HS-5 (cell line): ENCODE data around the gene SMIM41.

Experiments used
- DNase-seq: peaks from one replicate; pipeline ENCODE4 v3.0.0-alpha.2; 2012; ENCODE audit warnings: low read depth

SMIM41 gene

DNA sequence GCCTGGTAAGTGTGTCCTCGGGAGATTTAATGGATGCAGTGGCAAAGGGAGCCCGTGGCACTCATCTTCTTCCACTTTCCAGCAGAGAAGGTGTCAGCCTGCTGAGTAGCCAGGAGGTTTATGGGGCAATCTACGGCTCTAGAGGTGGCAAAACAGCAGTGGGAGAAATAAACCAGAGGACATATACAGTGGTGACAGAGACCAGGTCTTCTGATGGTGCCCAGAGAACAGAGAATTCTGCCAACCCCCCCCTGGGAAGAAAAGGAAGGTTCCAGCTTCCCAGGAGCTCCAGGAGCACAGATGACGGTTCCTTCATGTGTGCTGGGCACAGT is 43.0 kb downstream of the SMIM41 start:
- DNase-seq, result no peak

DNA sequence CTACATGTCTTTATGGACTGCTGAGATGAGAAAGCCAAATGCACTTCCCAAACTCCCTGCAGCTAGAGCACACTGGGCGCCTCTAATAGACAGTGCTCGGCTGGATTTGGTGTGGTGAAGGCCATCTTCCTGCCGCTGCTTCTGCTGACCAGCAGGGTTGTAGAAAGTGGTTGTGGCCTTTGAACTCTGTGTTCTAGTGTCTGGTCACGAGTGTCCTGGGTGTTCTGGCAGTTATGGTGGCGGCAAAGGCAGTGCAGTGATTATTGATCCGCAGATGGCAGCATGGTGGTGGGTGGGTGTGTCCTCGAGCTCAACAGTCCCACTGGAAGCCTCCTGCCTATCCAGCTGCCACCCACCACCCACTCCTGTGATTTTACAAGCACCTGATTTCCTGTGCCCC is 43.4 kb downstream of the SMIM41 start:
- no peak for DNase-seq

DNA sequence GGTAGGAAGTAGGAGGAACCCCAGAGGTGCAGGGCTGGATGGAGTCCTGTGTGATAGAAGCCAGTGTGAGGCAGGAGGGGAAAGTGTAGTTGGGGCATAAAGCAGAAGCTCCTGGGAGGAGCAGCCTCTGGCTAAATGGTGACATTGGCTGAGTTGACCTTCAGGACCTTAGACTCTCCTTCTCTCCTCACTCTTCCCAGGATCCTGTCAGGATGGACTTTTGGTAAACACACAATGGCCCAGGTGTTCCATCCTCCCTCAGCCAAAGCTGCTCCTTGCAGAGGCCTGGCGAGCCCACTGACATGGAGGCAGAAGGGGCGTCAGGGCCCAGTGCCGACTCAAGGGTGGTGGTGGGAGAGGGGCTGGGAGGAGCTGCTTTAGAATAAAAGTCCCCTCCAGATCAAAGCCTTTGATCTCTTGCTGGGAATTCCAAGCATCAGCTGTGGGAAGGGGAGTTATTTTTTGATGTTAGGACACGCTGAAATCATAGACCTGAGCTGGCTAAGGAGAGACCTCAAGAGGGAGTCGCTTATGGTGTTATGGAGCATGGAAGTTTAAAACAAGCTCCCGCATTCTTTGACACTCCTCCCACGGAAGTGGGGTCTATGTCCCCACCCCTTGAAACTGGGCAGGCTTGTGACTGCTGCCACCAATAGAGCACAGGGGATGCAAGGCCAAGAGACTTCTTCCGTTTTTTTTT is 44.1 kb downstream of the SMIM41 start:
- no peak for DNase-seq

DNA sequence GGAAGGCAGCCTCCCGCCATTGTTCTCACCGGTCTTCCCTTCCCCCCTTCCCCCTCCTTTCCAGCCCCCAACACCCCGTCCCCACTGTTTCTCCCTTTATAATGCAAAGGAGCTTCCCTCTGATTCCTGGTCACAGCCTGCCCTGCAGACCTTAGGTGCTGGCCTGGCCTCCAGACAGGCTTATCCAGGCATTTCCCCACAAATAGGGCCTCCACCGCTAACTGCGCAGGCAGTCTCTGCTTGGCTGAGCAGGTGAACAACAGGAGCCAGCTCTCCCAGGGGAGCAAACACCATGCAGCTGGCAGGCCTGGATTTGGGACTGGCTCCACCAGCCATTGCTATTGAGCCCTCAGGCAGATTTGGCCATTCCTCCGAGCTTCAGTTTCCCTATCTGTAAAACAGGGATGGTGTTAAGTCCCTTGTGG is 46.0 kb downstream of the SMIM41 start:
- DNase-seq, result no peak

DNA sequence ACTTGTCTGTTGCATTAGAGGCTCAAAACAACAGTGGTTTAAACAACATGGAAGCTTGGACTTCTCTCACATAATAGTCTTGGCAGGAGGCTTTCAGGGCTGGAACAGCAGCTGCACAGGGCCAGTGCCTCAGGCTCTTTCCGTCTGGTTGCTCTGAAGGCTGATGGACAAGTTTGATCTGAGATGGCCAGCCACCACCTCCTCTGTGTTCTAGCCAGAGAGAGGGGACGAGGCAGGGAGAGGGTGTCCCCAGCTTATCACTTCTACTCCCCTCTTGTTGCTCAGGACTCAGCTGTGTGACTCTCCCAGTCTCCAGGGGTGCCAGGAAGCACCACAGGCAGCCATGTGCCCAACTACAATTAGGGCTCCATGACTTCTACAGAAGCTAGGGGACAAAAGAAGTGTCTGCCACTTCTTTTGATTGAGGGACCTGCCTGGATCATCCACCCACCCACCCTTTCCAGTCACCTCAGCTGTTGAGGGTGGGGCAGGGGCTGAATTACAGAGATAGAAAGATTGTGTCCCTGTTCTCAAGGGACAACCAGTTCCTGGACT is 46.6 kb downstream of the SMIM41 start:
- no peak for DNase-seq

DNA sequence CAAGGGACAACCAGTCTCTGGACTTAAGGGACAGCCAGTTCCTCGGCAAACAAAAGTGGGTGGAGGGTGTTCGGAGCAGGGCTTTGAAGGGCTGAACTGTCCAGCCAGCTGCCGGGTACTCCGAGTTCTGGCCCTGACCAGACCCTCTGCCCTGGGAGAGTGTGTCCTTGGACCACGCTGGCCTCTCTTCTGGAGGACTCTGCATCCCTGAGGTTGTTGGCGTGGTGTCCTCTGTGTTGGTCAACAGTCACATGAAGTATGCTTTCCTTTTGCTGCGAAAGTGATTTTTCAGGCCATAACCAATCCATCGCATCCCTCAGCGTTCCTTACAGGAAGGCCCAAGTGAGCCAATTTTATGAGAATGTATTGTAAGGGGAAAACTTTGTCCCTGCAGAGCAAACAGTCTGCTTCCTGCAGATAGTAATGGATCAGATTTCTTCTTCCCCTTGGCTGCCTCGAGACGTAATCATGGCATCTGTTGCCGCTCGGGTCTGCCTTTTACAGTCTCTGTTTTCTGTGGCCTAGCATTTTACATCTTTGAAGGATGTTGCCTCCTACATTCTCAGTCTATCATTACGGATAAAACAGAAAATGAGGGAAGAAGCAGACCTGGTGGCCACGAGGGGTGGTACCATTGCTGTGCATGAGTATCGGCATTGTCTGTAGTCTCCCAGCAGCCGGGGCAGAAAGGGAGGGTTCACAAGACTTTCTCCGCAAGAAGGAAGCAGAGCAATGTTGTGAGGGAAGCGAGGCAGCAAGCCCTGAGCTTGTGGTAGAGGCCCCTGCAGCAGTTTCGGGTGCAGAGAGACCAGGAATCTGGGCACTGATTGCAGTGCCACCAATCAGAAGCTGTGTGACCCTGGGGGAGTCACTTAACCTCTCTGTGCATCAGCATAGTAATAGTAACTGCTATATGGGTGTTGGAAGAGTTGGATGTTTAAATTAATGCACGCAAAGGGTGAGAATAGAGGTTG is 47.4 kb downstream of the SMIM41 start:
- DNase-seq, result no peak

DNA sequence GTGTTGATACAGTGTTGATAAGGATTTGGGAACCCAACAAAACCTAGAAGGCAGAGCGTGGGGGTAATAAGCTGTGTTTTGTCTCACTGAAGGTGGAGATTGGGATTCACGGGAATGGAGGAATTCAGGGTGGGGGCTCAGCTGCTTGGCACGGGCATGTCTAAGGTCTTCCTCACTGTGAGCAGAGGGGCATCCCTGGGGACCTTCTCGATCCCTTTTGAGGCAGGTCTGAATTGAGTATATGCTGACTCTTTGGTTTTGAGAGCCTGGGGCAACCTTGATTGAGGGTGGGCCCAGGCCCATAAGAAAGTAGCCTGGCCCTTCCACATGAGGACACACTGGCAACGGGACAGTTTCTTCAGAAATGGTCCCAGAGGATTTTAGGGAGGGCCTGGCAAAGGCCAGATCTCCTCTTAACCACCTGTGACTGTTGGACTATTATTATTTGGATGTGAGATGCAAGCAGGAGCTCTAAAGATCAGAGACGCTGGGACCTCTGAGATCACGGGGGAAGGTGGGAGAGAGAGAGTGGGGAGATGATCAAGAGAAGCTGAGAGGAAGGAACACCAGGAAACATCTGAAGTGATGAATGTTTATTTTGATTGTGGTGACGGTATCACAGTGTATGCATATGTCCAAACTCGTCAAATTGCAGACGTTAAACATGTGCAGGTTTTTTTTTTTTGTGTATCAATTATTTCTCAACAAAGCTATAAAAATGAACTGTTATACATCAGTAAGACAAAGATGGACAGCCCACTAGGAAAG is 48.4 kb downstream of the SMIM41 start:
- DNase-seq, result no peak

DNA sequence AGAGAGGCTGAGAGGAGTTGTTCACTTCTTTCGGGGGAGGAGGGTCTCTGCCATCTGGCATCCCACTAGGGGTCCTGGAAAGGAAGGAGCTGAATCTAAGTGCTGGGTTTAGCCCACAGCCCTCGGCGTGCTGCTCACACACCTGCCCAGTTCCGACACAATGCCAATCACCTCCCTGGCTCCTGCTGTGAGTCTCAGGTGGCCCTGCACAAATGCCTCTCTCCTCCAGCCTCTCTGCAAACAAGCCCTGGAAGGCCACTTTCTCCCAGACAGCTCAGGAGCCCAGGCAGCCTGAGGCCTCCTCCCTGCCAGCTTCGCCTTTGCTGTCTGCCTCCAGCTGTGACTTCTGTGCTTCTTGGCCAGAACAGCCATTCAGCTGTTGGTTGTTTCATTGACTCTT is 51.2 kb downstream of the SMIM41 start:
- DNase-seq, result no peak

DNA sequence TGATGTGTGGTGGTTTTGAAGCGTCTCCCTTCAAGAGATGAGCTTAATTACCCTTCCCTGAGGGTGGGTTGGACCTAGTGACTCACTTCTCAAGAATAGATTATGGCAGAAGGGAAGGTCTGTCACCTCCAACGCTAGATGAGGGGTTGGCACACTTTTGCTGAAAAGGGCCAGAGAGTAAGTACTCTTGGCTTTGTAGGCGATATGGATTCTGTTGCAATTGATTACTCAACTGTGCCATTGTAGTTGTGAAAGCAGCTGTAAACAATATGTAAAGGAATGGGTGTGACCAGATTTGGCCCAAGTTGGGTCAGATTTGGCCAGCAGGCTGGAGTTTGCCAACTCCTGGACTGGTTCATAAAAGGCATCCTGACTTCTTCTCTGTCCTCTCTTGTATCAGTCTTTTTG is 53.3 kb downstream of the SMIM41 start:
- no peak for DNase-seq

DNA sequence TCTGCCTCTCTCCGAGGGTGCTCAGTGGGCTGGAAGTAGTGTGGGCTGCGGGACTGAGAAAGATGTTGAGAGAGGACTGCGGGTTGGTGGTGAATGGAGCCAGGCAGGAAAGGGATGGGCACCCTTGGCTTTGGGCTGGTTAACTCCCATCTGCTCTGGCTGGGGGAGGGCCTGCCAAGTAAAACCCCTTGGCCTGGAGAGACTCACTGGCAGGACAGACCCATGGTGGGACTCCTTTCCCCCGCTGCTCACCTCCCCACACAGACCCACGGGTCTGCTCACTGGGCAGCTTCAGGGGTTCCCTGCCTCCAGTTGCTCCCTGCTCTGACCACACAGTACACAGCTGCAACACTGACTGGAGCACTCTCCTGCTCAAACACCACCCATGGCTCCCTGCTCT is 58.2 kb downstream of the SMIM41 start:
- no peak for DNase-seq

DNA sequence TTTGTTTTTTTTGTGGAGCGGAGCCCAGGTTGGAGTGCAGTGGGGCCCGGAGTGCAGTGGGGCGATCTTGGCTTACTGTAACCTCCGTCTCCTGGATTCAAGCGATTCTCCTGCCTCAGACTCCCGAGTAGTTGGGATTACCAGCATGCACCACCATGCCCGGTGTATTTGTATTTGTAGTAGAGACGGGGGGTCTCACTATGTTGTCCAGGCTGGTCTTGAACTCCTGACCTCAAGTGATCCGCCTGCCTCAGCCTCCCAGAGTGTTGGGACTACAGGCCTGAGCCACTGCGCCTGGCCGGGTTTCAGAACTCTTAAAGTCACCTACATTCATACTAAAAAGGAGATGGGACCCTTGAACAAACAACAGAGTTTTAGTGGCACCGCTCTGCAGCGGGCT is 59.6 kb downstream of the SMIM41 start:
- DNase-seq, result no peak

DNA sequence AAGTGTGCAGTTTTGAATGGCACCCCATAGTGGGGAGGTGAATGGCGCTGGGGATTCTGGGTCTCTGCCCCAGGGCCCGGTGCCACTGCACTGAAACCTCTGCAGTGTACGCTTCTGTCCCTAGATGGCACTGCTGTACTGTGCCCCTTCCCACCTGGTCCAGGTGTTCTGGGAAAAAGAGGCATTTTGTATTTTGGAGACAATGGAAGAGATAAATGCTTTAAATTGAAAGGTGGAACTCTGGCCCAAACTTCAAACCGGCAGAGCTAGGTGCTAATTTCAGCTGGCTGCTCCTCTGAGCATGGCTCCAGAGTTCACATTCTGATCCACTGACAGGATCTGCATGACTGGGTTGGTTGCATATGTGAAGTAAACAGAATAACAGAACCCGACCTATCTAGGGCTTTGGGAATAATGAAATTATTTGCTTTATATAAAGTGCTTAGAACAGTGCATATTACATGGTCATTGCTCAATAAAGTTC is 60.1 kb downstream of the SMIM41 start:
- no peak for DNase-seq

DNA sequence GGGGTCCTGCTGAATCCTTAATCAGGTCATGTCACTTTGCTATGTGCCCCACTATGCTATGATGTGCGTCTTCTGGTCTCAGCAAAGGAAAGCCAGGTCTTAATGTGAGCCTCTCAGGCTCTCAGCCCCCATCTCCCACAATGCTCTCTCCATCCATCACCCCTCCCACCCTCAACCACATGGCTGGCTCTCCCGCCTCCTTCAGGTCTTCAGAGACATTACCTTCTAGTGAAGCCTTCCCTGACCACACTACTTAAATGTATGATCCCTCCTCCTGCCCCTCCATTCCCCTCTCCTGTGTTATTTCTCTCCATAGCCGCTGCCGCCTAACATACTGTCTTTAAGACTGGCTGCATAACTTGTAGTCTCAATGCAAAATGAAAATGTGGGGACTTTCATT is 61.8 kb downstream of the SMIM41 start:
- DNase-seq, result no peak

DNA sequence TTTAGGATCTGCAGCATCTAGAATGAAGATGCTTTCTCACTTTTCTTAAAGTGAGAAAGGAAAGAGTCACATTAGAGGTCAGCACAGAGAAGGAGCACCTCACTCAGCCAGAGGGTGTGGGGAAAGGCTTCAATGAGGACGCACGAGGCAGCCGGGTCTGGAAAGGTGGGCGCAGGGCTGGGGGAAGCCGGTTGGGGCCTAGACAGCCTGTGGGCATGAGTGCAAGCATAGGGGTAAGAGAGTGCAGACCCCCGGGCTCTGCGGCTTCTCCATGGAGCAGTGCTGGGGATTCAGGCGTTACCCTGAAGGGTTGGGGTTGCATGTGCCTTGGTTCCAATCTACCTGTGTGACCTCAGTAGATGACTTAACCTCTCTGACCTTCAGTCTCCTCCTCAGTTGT is 62.4 kb downstream of the SMIM41 start:
- no peak for DNase-seq

DNA sequence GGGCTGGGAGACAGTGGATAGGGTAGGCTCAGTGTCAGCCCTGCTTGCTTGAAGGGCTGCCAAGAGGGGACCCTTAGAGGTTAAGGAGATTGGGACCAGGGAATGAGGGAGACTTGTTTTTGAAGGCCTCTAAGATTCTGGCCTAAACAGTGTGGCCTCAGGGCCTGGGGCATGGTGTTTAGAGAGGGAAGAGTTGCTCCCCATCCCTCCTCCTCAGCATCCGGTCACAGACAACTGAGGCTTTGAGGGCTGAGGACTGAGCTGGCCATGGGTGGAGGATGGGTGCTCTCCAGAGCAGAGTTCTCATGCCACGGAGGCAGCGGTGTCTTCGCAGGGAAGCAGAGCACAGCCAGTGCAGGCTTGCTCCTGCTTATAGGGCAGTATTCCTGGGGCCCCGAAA is 62.9 kb downstream of the SMIM41 start:
- no peak for DNase-seq

DNA sequence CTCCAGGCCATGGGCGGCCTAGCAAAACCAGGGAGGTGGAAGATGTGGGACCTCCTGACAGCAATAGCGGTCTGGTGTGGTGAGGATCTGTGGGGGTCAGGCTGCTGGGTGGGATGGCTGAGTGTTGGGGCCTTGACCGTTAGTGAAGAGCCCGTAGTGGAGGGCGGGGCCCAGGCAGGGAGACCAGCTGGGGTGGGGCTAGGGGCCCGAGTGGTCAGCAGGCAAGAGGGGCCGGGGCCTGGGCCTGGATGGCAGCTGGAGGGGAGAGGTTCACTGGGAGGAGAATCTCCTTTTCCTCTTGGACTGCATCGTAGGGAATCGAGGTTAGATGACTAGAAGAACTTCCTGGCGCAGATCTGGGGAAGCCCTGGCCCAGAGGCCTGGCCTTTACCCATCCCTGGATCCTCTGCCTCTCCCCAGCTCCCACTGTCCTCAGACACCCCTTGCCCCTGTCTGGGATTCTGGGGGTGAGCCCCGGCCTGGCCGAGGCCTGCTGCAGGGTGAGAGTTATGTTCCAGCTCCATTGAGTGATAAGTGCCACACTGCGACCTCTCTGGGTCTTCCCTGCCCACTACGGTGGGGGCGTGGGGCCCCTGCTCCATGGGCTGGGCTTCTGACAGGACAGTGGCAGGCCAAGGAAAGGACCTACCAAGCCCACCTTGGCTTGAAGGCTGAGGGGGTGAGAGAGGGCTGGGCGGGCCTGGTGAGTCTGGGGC is 65.2 kb downstream of the SMIM41 start:
- no peak for DNase-seq

DNA sequence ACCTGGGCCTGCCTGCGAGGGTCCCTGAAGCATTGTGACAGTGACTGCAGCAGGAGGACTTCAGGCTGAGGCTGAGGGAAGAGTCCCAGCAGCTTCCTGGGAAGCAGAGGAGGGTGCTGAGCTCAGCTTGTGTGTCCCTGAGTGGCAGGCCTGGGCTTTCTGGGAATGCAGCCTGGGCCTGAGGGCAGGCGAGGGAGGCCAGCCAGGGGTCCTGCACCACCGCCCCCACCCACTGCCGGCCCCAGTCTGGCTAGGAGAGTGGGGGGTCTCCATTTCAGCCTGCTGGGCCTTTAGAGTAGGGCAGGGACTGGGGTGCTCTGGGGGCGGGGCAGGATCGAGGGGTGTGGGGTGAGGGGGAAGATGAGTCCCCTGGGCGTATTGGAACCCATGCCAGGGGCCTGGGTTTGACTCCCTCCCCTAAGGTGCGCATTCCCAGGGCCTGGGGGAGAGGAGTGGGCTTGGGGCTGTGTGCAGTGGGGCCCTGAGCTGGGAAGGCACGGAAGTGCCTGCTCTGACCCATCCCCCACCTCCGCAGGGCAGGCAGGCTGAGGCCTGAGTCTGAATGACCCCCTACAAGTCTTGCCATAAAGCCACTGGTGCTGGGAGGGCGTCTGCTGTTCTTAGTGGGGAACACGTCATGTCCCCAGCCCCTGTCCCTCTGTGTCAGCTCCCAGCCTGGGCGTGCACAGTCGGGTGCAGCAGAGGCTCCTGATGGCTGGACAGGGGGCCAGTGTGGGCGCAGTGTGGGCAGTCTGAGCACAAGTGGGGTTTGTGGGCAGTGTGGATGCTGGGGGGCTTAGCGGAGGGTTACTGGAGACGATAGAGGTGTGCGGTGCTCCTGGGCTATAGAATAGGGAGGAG is 66.0 kb downstream of the SMIM41 start:
- DNase-seq, result no peak

DNA sequence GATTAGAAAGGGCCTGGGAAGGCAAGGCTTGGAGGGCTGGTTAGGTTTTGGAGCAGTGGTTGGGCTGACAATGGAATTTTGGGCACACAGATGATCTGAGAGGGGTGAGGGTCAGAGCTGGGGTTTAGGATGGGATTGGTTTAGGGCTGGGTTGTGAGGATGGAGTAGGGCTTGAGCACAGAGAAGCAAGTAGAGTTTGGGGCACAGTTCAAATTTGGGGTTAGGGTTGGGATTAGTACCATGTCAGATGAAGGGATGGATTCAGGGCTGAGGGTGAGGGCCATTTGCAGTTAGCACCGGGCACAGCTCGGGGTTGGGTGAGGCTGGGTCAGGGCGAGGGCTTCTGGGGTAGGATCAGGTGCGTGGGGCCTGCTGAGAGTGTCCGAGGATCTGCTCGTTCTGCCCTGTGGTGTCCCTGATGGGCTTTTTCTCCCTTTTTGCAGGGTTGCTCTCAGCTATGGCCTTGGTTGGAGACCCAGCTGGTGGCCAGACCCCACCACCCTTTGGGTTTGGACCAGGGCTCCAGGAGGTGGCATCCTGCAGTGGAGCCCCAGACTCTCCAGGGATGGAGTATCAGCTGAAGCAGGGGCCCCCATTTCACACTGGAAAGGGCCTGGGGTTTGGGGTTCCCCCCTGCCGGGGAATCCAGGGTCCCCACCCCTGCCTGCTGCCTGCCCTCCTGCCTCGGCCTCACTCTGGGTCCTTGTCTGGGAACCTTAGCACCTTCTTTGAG is 66.8 kb downstream of the SMIM41 start:
- DNase-seq, result no peak

DNA sequence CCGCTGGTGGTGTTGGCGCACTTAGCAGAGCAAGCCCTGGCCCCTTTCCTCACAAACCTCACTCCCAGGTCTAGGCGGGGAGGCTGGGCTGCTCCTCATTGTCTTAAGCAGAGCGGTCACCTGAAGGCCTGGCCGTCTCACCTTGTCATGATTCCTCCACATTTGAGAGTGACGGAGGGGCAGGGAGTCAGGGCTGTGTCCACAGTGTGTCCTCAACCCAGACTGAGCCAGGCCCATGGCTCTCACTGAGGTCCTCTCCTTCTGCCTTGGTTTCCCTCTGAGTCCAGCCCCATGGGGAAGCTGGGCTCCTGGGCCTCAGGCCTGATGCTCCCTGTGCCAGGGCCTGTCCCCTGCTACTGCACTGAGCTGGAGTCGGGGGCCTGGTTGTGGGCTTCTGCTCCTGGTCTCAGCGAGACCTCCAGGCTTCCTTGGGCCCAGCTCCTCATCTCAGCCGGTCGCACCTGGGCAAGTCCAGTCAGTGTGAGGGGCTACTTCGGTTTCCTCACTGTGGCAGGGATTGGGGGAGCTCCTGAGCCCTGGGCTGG is 67.4 kb downstream of the SMIM41 start:
- no peak for DNase-seq
